NCI-H2107 (cell line): ENCODE results near the gene IL3RA.
"Not testable (repeated sequence)": the region's sequence is repeated elsewhere in the genome, so short reads cannot be mapped to it uniquely, and the experiment has no call there.

Source experiments
- DNase-seq: peaks from one replicate; lab custom pipeline; 2025; lab: John Stamatoyannopoulos, UW

The IL3RA gene

DNA sequence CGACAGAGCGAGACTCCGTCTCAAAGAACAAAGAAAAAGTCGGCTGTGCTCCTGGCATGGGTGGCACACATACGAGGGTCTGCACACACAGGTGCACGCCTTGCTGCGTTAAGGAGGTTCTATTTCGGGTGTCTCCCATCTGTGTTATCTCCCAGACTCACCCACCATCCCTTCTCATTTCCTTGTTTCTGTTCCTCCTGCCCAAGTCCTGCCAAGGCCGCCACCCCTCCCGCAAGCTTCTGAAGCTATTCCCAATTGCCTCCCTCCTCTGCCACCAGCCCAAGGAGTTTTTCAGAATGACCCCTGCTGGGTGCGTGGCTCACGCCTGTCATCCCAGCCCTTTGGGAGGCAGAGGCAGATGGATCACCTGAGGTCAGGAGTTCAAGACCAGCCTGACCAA, 6.0 kb upstream of the IL3RA start:
- no peak for DNase-seq

DNA sequence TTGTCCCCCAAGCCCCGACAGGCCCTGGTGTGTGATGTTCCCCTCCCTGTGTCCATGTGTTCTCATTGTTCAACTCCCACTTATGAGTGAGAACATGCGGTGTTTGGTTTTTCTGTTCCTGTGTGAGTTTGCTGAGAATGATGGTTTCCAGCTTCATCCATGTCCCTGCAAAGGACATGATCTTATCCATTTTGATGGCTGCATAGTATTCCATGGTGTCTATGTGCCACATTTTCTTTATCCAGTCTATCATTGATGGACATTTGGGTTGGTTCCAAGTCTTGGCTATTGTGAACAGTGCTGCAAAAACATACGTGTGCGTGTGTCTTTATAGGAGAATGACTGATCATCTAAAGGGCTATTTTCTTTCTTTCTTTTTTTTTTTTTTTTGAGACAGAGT, 4.2 kb upstream of the IL3RA start:
- not testable (repeated sequence) for DNase-seq

DNA sequence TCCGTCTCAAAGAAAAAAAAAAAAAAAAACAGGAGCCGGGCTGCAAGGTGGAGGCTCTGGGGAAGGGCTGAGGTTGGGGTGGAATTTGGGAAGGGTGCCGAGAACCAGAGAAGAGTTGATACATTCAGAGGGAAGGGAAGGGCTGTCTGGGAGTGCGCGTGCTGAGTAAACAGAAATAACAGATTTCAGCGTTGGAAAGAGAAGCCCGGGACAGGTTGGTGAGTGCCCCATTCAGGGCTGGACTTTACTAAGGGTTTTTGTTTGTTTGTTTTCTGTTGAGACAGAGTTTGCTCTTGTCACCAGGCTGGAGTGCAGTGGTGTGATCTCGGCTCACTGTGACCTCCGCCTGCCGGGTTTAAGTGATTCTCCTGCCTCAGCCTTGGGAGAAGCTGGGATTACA, 1.7 kb upstream of the IL3RA start:
- no peak for DNase-seq

DNA sequence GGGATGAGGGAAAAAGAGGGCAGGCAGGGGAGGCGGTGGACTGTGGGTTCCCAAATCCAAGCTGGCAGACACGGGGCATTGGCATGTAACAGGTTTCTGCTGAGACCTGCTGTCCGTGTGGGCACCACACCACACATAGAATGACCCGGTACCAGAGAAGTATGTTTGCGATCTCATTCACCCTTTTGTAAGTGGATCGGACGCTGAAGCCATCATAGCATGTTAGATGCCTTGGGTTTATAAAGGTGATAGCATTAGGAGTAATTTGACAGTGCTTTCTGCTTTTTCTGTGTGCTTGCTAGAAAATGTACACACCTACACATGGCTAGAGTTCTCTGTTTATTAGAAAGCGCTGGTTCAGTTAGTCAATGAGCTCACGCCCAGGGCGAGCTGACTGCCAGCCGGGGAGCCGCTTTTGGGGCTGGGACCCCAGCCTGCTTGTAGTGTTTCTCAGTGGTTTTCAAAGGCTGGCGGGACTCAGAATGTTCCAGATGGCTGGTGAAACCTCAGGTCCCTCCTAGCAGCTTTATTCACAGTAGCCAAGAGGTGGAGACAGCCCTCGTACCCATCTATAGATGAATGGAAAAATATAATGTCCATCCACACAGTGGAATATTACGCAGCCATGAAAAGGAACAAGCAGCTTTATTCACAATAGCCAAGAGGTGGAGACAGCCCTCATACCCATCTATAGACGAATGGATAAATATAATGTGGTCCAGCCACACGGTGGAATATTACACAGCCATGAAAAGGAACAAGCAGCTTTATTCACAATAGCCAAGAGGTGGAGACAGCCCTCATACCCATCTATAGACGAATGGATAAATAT, 579 bp downstream of the IL3RA start:
- DNase-seq = no peak

DNA sequence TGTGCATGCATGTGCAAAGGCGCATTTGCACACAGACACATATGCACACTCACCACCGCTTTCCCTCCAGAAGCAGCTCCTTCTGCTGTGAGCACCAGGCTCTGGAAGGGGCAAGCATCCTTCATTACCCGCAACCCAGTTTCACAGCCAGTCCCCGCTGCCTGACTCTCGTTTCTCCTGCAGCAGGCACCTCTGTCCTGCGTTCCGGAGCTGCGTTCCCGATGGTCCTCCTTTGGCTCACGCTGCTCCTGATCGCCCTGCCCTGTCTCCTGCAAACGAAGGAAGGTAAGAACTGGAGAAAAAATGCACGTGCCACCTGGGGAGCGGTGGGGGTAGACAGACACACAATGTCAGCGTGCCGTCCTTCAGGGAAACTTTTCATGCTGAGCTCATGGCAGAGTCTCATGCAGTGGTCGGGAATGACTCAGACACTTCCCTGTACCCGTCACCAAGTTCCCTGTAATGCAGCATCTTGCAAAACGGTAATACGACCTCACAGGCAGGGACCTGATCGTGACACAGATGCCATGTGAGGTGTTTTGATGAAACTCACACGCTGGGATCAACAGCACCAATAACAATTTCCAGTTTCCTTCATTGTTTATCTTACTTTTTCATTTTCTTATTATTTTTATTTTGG, 5.1 kb downstream of the IL3RA start:
- no peak for DNase-seq

DNA sequence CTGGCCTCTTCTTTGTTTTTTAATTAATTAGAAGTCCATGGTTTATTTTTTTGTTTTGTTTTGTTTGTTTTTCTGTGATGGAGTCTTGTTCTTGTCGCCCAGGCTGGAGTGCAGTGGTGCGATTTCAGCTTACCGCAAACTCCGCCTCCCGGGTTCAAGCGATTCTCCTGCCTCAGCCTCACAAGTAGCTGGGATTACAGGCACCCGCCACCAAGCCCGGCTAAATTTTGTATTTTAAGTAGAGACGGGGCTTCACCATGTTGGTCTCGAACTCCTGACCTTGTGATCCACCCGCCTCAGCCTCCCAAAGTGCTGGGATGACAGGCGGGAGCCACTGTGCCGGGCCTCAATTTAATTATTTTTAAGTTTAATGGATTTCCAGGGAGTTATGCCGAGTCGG, 13.0 kb downstream of the IL3RA start:
- not testable (repeated sequence) for DNase-seq

DNA sequence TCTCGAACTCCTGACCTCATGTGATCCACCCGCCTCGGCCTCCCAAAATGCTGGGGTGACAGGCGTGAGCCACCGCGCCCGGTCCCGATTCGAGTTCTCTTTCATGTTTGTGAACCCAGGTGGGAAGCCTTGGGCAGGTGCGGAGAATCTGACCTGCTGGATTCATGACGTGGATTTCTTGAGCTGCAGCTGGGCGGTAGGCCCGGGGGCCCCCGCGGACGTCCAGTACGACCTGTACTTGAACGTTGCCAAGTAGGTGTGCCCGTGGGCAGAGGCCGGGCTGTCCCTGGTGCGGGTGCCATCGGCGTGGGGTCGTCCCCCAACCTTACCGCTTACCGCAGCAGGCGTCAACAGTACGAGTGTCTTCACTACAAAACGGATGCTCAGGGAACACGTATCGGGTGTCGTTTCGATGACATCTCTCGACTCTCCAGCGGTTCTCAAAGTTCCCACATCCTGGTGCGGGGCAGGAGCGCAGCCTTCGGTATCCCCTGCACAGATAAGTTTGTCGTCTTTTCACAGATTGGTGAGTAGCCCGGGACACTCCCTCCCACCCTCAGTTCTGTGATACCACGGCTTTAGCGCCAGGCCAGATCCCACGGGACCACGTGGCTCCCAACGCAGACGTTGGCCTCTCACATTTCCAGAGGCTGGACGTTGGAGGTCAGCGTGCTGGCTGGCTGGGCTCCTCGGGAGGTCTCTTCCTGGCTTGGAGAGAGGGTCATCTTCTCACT, 15.6 kb downstream of the IL3RA start:
- DNase-seq = no peak

DNA sequence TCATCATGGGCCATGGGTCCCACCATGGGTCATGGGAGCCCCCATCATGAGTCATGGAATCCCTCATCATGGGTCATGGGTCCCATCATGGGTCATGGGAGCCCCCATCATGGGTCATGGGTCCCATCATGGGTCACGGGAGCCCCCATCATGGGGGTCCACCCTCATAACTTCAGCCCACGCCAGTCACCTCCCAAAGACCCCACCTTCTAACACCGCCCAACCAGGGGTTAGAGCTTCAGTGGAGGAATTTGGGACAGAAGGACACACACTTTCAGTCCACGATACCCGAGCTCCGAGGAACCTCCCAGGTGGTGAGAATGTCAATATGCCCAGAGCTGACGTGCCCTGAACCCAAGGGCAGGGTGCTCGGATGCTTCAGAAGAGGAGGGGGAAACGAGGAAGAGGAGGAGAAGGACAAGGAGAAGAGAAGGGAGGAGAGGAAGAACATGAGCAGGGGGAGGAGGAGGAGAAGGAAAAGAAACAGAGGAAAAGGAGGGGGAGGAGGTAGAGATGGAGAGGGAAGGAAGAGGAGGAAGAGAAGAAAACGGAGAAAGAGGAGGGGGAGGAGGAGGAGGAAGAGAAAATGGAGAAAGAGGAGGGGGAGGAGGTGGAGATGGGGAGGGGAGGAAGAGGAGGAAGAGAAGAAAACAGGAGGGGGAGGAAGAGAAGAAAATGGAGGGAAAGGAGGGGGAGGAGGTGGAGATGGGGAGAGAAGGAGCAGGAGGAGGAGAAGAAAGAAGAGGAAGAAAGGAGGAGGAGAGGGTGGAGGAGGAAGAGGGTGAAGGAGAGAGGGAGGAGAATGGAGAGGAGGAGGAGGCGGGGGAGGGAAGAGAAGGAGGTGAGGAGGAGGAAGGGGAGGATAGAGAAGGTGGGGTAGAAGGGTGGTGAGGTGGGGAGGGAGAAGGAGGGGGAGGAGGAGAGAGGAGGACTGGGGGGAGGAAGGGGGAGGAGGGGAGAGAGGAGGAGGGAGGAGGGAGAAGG, 17.7 kb downstream of the IL3RA start:
- no peak for DNase-seq

DNA sequence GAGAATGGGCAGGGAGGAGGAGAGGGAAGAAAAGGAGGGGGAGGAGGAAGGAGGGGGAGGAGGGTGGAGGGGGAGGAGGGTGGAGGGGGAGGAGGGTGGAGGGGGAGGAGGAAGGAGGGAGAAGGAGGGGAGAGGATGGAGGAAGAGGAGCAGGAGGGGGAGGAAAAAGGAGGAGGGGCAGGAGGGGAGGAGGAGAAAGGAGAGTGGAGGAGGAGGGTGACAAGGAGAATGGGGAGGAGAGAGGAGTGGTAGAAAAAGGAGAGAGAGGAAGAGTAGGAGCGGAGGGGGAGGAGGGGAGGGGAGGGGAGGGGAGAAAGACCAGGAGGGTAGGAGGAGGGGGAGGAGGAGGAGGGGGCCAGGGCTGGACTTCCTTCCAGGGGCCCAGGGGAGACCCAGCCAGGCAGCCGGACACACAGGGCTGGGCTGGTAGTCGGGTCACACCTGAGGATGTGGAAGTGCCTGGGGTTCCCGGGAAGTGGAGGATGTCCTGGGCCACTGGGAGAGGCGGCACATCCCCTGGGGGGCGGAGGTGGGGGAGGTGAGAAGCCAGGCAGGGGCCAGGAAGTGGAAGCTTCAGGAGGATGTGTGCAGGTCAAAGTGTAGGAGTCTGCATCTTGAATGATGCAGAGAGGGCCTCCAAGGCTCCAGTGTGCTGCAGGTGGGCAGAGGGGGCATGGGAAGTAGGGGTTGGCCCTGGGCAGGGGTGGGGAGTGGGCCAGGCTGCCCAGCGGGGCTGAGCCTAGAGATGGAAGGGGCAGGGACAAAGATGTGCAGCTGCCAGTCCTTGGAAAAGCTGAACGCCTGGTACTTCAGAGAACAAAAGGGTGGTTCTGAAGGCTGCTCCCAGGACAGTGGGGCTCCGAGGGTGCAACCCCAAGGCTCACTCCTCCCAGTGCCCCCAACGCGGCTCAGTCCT, 18.8 kb downstream of the IL3RA start:
- no peak for DNase-seq

DNA sequence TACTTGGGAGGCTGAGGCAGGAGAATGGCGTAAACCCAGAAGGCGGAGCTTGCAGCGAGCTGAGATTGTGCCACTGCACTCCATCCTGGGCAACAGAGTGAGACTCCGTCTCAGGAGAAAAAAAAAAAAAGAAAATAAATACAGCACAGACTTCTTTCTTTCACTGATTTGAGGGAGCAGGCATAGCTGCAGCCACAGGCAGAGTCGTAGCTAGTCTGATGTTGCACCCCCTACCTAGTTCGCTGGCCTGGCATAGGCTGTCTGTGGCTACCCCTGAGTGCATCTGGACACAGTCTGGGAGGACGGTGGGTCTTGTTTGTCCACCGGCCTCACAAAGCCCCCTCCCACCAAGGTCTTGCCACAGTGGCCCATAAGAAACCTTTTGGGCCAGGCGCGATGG, 21.4 kb downstream of the IL3RA start:
- no peak for DNase-seq

DNA sequence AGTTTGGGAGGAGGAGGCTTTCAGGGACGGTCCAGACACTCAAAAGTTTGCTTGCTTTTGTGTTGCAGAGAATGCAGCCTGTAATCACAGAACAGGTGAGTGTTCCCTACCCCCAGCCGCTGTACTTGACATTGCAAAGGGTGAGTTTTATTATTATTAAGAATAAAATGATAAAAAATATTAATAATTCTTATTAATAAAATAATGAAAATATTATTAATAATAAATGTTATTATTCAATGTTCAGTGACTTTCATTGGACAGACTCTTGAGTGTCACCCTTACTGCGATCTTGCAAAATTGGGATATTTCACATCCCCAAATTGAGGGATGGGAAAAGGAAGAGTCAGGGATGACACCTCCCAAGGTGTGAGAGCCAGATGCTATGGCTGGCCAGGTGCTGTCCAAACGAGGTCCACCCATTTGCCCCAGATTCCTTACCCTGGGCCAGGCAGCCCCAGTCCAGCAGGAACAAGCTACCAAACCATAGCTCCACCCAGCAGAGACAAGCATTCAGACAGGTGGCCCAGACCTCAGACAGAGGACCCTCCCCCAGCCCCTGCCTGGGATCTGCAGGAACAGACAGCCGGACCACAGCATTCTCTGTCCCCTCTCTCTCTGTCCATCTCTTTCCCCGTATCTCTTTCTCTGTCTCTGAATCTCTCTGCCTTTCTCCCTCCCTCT, 22.4 kb downstream of the IL3RA start:
- DNase-seq = no peak

DNA sequence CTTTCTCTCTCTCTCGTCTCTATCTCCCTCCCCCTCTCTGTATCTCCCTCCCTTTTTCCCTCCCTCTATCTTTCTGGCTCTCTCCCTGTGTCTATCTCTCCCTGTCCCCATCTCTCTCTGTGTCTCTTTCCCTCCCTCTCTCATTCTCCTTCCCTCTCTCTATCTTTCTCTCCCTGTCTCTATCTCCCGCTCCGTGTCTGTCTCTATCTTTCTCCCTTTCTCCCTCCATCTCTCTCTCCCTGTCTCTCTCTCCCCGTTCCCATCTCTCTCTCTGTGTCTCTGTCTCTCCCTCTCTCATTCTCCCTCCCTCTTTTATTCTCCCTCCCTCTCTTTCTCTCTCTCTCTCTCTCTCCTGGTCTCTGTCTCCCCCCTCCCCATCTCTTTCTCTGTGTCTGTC, 22.9 kb downstream of the IL3RA start:
- DNase-seq = no peak

DNA sequence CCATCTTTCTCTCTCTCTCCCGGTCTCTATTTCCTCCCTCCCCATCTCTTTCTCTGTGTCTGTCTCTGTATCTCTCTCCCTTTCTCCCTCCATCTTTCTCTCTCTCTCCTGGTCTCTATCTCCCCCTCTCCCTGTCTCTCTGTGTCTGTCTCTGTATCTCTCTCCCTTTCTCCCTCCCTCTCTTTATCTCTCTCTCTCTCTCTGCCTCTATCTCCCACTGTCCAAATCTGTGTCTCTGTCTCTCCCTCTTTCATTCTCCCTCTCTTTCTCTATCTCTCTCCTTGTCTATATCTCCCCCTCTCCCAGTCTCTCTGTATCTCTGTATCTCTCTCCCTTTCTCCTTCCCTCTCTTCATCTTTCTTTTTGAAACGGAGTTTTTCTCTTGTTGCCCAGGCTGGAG, 23.6 kb downstream of the IL3RA start:
- no peak for DNase-seq

DNA sequence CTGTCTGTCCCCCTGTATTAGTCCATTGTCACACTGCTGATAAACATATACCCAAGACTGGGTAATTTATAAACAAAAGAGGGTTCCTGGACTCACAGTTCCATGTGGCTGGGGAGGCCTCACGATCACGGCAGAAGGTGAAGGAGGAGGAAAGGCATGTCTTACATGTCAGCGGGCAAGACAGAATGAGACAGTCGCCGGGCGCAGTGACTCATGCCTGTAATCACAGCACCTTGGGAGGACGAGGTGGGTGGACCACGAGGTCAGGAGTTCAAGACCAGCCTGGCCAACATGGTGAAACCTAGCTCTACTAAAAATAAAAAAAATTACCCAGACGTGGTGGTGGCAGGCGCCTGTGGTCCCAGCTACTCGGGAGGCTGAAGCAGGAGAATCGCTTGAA, 24.7 kb downstream of the IL3RA start:
- no peak for DNase-seq

DNA sequence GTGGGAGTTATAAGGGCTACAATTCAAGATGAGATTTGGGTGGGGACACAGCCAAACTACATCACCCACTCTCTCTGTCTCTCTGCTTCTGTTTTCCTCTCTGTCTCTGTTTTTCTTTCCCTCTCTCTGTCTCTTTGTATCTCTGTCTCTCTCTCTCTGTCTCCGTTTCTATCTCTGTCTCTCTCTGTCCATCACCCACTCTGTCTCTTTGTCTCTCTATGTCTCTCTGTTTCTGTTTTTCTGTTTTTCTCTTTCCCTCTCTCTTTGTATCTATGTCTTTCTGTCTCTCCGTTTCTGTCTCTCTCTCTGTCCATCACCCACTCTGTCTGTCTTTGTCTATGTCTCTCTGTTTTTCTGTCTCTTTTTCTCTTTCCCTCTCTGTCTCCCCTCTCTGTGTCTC, 25.3 kb downstream of the IL3RA start:
- DNase-seq = no peak

DNA sequence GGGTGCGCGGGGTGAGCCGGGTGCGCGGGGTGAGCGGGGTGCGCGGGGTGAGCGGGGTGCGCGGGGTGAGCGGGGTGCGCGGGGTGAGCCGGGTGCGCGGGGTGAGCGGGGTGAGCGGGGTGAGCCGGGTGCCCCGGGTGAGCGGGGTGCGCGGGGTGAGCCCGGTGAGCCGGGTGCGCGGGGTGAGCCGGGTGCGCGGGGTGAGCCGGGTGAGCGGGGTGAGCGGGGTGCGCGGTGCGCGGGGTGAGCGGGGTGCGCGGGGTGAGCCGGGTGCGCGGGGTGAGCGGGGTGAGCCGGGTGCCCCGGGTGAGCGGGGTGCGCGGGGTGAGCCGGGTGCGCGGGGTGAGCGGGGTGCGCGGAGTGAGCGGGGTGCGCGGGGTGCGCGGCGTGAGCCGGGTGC, 29.8 kb downstream of the IL3RA start:
- DNase-seq = not testable (repeated sequence)

DNA sequence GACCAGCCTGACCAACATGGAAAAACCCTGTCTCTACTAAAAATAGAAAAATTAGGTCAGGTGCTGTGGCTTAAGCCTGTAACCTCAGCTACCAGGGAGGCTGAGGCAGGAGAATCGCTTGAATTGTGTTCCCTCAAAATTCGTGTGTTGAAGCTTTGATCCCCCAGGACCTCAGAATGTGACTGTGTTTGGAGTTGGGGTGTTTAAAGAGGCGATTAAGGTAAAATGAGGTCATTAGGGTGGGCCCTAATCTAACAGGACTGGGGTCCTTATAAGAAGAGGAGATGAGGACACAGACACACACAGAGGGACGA, 31.8 kb downstream of the IL3RA start:
- no peak for DNase-seq

DNA sequence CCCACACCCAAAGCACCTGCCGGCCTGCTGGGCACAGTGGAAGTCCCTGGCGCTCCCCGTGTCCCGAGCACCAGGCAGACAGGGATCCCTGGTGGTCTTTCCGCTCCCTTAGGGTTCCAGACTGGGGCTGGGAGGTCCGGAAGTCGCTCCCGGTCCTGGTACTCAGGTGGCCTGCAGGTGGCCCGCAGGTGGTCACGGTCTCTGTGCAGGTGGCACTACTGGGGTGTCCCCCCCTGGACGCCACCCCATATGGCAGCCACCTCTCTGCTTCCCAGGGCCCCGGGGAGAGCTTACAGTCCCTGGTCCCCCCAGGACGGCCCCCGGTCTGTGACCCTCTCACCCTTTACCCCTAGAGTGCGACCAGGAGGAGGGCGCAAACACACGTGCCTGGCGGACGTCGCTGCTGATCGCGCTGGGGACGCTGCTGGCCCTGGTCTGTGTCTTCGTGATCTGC, 41.7 kb downstream of the IL3RA start:
- no peak for DNase-seq

DNA sequence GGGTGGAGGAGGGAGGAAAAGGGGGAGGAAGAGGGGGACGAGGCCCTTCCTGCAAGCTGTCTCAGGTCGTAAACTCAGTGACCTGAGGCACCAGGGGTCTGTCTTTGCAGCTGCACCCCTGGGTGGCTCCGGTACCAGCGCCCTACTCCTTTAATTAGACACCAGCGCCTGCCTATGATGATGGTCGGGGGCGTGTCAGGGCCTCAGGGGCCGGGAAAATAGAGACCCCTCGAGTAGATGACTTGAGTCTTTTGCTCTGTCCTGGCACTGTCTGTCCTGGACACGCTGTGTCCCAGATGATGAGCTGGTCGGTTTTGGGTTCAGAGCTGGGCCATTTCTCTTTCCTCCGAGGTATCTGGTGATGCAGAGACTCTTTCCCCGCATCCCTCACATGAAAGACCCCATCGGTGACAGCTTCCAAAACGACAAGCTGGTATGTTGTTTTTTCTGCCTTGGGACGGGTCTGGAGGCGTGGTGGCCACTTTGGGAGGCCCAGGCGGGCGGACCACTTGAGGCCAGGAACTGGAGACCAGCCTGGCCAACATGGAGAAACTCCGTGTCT, 44.2 kb downstream of the IL3RA start:
- no peak for DNase-seq

DNA sequence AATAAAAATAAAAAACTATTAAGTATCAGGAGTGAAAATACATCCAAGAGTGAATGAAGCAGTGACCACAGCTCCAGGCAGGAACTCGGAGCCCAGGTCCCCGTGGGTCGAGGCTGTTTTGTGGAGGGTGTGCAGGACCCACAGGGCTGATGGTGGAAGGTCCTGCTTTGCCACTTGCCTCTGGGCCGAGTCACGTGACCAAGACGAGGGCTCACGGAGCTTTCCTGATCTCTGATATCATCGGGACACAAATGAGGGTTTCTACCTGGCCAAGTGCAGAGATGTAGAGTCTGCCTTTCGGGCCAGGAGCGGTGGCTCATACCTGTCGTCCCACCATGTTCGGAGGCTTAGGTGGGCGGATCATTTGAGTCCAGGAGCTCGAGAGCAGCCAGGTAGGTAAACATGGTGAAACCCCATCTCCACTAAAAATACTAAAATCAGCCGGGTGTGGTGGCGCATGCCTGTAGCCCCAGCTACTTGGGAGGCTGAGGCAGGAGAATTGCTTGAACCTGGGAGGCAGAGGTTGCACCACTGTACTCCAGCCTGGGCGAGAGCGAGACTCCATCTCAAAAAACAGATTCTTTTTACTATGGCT, 48.2 kb downstream of the IL3RA start:
- DNase-seq = no peak
